GM21367 (cell line): ENCODE results near the gene NCLN.
"Not testable (repeated sequence)": the region's sequence is repeated elsewhere in the genome, so short reads cannot be mapped to it uniquely, and the experiment has no call there.

Experiments used
- ATAC-seq: cut with Tn5 transposase; IDR thresholded peaks from one replicate; pipeline ENCODE4 v1.9.1; 2021; ENCODE audit not compliant: unreplicated experiment

The NCLN gene

DNA sequence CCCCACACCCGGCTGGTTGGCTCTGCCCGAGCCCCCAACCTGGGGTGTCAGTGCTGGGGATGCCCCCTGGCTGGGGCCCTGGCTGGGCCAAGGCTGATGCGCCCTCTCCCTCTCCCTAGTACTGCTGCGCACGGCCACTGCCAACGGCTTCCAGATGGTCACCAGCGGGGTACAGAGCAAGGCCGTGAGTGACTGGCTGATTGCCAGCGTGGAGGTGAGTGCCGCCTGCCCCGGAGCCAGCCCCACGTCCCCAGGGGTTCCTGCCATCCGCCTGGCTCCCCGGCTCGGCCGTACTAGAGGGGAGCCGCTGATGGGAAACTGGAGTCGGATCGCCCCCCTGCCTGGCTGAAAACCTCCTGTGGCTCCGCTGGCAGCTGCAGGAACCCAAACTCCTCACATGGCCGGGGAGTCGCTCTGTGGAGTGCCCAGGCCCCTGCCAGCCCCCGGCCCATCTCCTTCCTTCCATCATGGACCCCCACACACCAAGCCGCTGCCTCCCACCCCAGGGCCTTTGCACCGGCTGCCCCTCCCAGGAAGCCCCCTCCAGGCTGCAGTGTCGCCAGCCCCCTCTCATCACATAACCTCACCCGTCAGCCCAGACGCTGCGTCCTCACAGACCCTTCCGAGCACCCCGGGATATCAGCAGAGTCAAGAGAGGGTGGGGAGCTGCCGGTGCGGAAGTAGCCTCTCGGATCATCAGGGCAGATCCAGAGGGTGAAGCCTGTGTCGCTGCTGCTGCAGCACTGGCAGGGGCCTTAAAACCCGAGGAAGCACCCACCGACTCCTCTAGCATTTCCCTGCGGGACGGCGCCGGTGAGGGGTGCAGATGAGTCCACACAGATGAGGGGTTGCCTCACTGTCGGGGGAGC, 10.6 kb downstream of the NCLN start:
- ATAC-seq = no peak

GRCh38 chr19:3196933-3197205, 11.1 kb downstream of the NCLN start:
- no peak for ATAC-seq

DNA sequence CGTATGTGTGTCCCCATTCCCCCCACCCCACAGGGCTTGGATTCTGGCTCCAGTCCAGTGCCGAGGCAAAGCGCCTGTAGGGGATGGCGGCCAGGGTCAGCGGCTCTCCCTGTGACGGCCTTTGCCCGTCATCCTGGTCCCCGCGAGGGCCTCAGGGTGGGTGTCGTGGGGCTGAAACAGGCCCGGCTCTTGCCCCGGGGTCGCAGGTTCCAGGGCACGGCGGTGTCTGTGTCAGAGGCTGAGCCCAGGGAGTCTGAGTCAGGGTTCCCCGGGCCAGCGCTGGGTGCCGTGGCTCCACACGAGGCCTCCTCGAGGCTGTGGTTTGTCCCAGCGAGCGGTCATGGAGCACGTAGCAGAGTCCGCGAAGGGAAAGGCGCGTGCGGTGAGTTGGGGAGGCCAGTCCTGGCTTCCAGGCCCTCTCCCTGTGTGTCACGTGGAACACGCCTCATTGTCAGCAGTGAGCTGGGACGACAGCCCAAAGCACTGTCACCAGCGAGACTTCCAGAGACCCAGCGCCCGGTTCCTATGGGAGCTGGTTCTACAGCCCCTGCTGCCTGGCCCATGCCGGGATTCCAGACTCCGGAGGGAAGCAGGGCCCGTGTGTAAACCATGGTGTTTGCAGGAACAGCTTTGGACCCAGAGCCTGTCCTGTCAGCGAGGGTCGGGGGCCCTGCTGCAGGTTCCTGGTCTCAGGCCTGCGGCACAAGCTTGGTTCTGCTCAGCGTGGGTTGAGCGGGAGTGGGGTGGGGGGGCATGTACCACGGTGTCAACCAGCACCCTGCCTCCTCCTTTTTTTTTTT, 13.4 kb downstream of the NCLN start:
- ATAC-seq = no peak

DNA sequence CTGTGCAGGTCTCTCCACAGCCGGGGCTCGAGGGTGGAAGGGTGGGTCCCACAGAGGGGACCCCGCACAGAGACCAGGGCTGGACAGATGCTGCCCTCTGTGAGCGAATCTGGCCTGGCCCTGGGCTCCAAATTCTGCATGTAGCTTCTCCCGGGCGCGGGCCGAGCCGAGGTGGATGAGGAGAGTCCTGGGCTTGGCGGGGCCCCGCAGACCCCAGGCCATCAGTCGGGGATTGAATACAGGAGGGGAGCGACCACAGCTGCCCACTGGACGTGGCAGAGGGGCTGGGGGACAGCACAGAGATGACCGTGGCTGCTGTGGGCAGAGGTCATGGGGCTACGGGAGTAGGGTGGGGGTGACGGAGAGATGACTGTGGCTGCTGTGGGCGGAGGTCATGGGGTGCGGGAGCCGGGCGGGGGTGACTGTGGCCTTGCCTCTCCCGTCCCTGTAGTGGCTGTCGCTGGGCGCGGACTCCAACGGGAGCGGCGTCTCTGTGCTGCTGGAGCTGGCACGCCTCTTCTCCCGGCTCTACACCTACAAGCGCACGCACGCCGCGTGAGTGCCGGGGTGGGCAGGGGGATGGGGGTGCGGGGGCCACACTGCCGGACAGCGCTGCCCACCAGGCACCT, 15.5 kb downstream of the NCLN start:
- ATAC-seq = no peak

- ATAC-seq = no peak
Observed at GRCh38 chr19:3201911-3202310, 16.2 kb downstream of the NCLN start.

- no peak for ATAC-seq
Observed at GRCh38 chr19:3202346-3202745, 16.6 kb downstream of the NCLN start.

GRCh38 chr19:3202895-3203294, 17.2 kb downstream of the NCLN start:
- ATAC-seq = not testable (repeated sequence)

DNA sequence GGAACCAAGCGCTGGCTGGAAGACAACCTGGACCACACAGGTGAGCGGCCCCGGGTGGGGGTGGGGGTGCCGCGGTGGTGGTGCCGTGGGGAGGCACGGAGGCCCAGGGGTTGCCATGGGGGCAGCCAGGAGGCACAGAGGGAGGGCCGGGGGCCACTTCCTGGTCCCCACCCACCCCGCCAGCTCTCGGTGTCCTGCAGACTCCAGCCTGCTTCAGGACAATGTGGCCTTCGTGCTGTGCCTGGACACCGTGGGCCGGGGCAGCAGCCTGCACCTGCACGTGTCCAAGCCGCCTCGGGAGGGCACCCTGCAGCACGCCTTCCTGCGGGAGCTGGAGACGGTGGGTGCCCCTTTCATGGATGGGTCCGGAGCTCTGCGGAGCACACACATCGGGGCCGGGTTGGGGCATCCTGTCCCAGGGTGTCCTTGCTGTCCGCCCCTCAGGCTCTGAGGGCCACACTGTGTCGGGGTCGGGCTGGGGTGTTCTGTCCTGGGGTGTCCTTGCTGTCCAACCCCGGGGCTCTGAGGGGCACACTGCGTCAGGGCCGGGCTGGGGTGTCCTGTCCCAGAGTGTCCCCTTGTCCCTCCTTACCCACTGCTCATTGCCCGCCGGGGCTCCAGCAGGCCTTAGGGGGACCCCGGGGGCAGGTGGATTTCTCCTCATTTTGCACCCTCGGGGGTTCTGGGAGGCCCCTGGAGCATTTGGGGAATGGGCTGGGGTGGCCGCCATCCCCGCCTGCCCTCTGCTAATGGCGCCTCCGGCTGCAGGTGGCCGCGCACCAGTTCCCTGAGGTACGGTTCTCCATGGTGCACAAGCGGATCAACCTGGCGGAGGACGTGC, 18.3 kb downstream of the NCLN start:
- ATAC-seq = no peak

DNA sequence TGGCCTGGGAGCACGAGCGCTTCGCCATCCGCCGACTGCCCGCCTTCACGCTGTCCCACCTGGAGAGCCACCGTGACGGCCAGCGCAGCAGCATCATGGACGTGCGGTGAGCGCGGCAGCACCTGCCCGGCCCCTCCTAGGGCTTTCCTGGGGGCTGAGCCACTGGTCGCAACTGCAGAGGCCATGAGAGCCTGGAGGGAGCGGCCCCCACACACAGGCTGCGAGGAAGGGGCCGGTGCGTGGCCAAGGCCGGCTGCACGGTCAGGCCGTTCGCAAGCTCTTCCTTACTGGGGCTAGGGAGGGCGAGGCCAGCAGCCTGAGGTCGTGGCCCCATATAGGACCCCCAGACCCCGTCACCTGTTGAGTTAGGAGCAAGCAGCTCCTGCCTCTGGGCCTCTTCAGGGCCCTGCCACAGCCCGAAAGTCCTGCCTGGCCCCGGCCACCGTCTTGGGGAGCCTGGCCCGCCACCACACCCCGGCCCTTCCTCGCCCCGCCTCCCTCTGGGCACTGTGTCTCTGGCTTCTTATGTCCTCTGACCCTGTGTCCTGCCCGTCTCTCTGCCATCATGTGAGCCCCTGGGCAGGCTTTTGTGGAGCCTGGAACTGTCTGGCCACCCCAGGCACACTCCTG, 19.0 kb downstream of the NCLN start:
- ATAC-seq = no peak

GRCh38 chr19:3206216-3206953, 20.7 kb downstream of the NCLN start:
- ATAC-seq = no peak

GRCh38 chr19:3207461-3208242, 21.9 kb downstream of the NCLN start:
- ATAC-seq = no peak

DNA sequence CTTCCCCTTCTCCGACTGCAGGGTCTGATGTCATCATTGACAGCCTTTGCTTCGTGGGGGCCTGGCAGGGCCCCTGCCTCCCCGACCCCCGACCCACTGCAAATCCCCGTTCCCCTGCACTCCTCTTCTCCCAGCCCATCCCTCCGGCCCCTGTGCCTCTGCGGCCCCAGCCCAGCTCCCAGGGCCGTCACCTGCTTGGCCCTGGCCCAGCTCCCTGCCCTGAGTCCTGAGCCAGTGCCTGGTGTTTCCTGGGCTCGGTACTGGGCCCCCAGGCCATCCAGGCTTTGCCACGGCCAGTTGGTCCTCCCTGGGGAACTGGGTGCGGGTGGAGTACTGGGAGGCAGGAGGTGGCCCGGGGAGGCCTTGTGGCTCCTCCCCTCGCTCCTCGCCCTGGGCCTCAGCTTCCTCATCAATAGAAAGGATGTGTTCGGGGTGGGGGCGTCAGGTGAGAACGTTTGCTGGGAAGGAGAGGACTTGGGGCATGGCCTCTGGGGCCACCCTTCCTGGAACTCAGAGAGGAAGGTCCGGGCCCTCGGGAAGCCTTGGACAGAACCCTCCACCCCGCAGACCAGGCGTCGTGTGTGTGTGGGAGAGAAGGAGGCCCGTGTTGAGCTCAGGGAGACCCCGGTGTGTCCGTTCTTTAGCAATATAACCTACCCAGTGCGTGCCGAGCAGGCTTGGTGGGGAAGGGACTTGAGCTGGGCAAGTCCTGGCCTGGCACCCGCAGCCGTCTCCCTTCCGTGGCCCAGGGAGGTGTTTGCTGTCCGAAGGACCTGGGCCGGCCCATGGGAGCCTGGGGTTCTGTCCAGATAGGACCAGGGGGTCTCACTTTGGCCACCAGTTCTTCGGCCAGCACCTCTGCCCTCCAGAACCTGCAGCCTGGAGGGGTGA, 22.8 kb downstream of the NCLN start:
- ATAC-seq = no peak

- ATAC-seq = no peak
Observed at GRCh38 chr19:3210347-3211017, 24.8 kb downstream of the NCLN start.

GRCh38 chr19:3211191-3211590, 25.5 kb downstream of the NCLN start:
- no peak for ATAC-seq

- ATAC-seq = no peak
Observed at GRCh38 chr19:3213159-3213558, 27.4 kb downstream of the NCLN start.

- ATAC-seq = no peak
Observed at GRCh38 chr19:3216874-3217273, 31.1 kb downstream of the NCLN start.

DNA sequence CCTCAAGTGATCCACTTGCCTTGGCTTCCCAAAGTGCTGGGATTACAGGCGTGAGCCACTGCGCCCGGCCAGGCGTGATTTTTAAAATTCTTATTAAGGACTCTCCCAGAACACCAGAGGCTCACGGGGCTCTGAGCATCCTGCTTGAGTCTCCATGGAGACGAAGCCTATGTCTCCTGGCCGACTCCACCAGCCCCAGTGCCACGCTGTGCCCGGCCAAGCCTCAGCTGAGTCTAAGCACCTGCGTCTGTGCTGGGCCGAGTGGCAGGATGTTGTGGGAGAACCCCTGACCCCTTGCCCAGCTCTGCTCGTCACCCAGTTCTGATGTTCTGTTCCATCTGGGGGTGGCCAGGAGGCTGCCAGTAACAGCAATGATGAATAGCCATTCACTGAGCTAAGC, 34.8 kb downstream of the NCLN start:
- ATAC-seq = no peak

DNA sequence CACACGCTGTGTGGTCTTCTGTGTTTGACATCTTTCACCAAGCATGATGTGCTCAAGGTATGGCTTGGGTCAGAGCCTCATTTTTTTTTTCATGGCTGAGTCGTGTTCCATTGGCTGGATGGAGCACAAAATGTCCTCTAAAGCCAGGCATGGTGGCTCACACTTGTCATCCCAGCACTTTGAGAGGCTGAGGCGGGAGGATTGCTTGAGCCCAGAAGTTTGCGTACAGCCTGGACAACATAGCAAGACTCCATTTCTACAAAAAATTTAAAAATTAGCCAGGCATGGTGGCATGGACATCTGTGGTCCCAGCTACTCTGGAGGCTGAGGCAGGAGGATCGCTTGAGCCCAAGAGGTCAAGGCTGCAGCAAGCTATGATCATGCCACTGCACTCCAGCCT, 35.8 kb downstream of the NCLN start:
- not testable (repeated sequence) for ATAC-seq
